GM23338 (cell line): ENCODE results near the gene ZNF268. TPM values are rescaled to one million over a fixed set of nuclear protein-coding genes. Genes with fewer than 3 reads are reported as not detected.

ENCODE experiments used
- ATAC-seq: fragments of 200-7000 bp; cut with Tn5 transposase; 3 replicates; pipeline ENCODE4 v1.9.1; 2020
- DNase-seq: peaks from one replicate; pipeline ENCODE4 v3.0.0-alpha.2; 2015; ENCODE audit warnings: low spot score
- H2AFZ ChIP-seq: fragments of 200-600 bp; sonication (generic); 2 replicates; pipeline ENCODE4 v1.8.0; 2016; ENCODE audit warnings: antibody characterized with exemption, mild to moderate bottlenecking, moderate library complexity
- H3F3A ChIP-seq: fragments of 200-600 bp; sonication (generic); replicated peaks from 2 replicates; pipeline ENCODE4 v1.8.0; 2017; ENCODE audit warnings: antibody characterized with exemption, mixed run types, low read depth
- H3K27ac ChIP-seq: fragments of 200-600 bp; sonication (generic); 2 replicates; pipeline ENCODE4 v1.6.1; 2016; ENCODE audit warnings: low read depth
- H3K27me3 ChIP-seq: fragments of 200-600 bp; sonication (generic); 2 replicates; pipeline ENCODE4 v1.8.0; 2016; ENCODE audit warnings: mild to moderate bottlenecking, mixed run types, moderate library complexity; ENCODE audit not compliant: insufficient read depth
- H3K36me3 ChIP-seq: fragments of 200-600 bp; sonication (generic); 2 replicates; pipeline ENCODE4 v1.8.0; 2016; ENCODE audit warnings: mild to moderate bottlenecking; ENCODE audit not compliant: insufficient read depth
- H3K4me1 ChIP-seq: fragments of 200-600 bp; sonication (generic); 2 replicates; pipeline ENCODE4 v1.8.0; 2016; ENCODE audit warnings: mild to moderate bottlenecking, moderate library complexity; ENCODE audit not compliant: insufficient read depth
- H3K4me2 ChIP-seq: fragments of 200-600 bp; sonication (generic); 2 replicates; pipeline ENCODE4 v1.7.1; 2017; ENCODE audit warnings: mixed run types
- H3K4me3 ChIP-seq: fragments of 200-600 bp; sonication (generic); 2 replicates; pipeline ENCODE4 v1.6.1; 2016; ENCODE audit warnings: mixed run types
- H3K79me2 ChIP-seq: fragments of 200-600 bp; sonication (generic); replicated peaks from 2 replicates; pipeline ENCODE4 v1.8.0; 2017; ENCODE audit warnings: mild to moderate bottlenecking; ENCODE audit not compliant: insufficient read depth
- H3K9me2 ChIP-seq: fragments of 200-600 bp; sonication (generic); 2 replicates; pipeline ENCODE4 v1.8.0; 2017; ENCODE audit not compliant: insufficient read depth
- H4K20me1 ChIP-seq: fragments of 200-600 bp; sonication (generic); replicated peaks from 2 replicates; pipeline ENCODE4 v1.8.0; 2017; ENCODE audit warnings: mild to moderate bottlenecking; ENCODE audit not compliant: insufficient read depth
- H3K27ac Mint-ChIP-seq: 2 replicates; pipeline ENCODE4 v1.8.0; 2020; ENCODE audit warnings: inconsistent platforms, mild to moderate bottlenecking, moderate library complexity, mixed read lengths
- H3K27me3 Mint-ChIP-seq: 3 replicates; pipeline ENCODE4 v1.8.0; 2022; ENCODE audit warnings: low read depth, mild to moderate bottlenecking, moderate library complexity, mixed read lengths, inconsistent platforms; ENCODE audit not compliant: insufficient read depth, poor library complexity
- H3K36me3 Mint-ChIP-seq: 3 replicates; pipeline ENCODE4 v1.8.0; 2021; ENCODE audit warnings: low read depth, mild to moderate bottlenecking, inconsistent platforms, moderate library complexity, mixed read lengths
- H3K4me1 Mint-ChIP-seq: 3 replicates; pipeline ENCODE4 v1.8.0; 2020; ENCODE audit warnings: mild to moderate bottlenecking, inconsistent platforms, mixed read lengths
- H3K4me3 Mint-ChIP-seq: 3 replicates; pipeline ENCODE4 v1.8.0; 2021; ENCODE audit warnings: moderate library complexity, mild to moderate bottlenecking, inconsistent platforms, mixed read lengths
- H3K9me3 Mint-ChIP-seq: 3 replicates; pipeline ENCODE4 v1.8.0; 2020; ENCODE audit warnings: moderate library complexity, mild to moderate bottlenecking, inconsistent platforms, mixed read lengths
- CREB1 ChIP-seq: fragments of 250-450 bp; sonication (Bioruptor Pico); IDR thresholded peaks from 2 replicates; pipeline ENCODE4 v1.5.0; 2020; ENCODE audit warnings: low read depth, mild to moderate bottlenecking, moderate library complexity
- EZH2 ChIP-seq: fragments of 200-600 bp; sonication (generic); IDR thresholded peaks from one replicate; pipeline ENCODE4 v1.8.0; 2017; ENCODE audit warnings: antibody characterized with exemption, mild to moderate bottlenecking, low read depth; ENCODE audit not compliant: unreplicated experiment
- EZH2phosphoT487 ChIP-seq: fragments of 200-600 bp; sonication (generic); IDR thresholded peaks from one replicate; pipeline ENCODE4 v1.8.1; 2018; ENCODE audit warnings: antibody characterized with exemption; ENCODE audit not compliant: unreplicated experiment
- JUNB ChIP-seq: IDR thresholded peaks from one replicate; pipeline ENCODE4 v1.6.1; 2016; ENCODE audit warnings: antibody characterized with exemption; ENCODE audit not compliant: unreplicated experiment
- NANOG ChIP-seq: IDR thresholded peaks from 2 replicates; pipeline ENCODE4 v1.6.1; 2016; ENCODE audit warnings: antibody characterized with exemption, borderline replicate concordance
- POLR2AphosphoS5 ChIP-seq: IDR thresholded peaks from 2 replicates; pipeline ENCODE4 v1.6.1; 2016; ENCODE audit warnings: antibody characterized with exemption, low read depth
- STAT1 ChIP-seq: IDR thresholded peaks from one replicate; pipeline ENCODE4 v1.6.1; 2016; ENCODE audit warnings: antibody characterized with exemption; ENCODE audit not compliant: unreplicated experiment
- ZNF114 ChIP-seq: fragments of 250-450 bp; sonication (Bioruptor Pico); IDR thresholded peaks from 2 replicates; pipeline ENCODE4 v1.5.0; 2020; ENCODE audit warnings: mild to moderate bottlenecking, moderate library complexity
- ZNF331 ChIP-seq: fragments of 250-450 bp; sonication (Bioruptor Pico); IDR thresholded peaks from 2 replicates; pipeline ENCODE4 v1.5.0; 2020; ENCODE audit warnings: low read depth, mild to moderate bottlenecking, moderate library complexity
- long read RNA-seq: library from polyadenylated mRNA; unstranded; transcript quantifications from one replicate; pipeline ENCODE4 v2.0.0, GENCODE V29; 2020; ENCODE audit not compliant: unreplicated experiment
- polyA plus RNA-seq: library from polyadenylated mRNA; unstranded; fragments of >200 nt; fragmentation: Nextera tagmentation; extraction: Ambion mirVana; gene quantifications from 2 replicates; pipeline ENCODE4 v1.2.1, GENCODE V29; 2016
- total RNA-seq: library from RNA; depleted of rRNA; stranded (reverse); fragments of >200 nt; shearing (Covaris generic); gene quantifications from 2 replicates; pipeline ENCODE4 v1.2.3, GENCODE V29; 2014; rRNA removed
- TF ChIP-seq, protein P1 (sequence below), 2 experiments: fragments of 200-600 bp in 1 of 2; sonication (generic) in 1 of 2; conservative IDR thresholded peaks; 2 replicates each; pipeline versions ENCODE4 v1.5.1 to v1.6.1; 2016 to 2017; ENCODE audit warnings: antibody characterized with exemption in 2 of 2, low read depth in 2 of 2, mild to moderate bottlenecking in 2 of 2, moderate library complexity in 1 of 2
- TF ChIP-seq, protein P2 (sequence below): IDR thresholded peaks from one replicate; pipeline ENCODE4 v1.6.1; 2018; ENCODE audit warnings: antibody characterized with exemption; ENCODE audit not compliant: unreplicated experiment
- TF ChIP-seq, protein P3 (sequence below): IDR thresholded peaks from 2 replicates; pipeline ENCODE4 v1.6.1; 2016; ENCODE audit warnings: antibody characterized with exemption
- TF ChIP-seq, protein P4 (sequence below): fragments of 250-450 bp; sonication (Bioruptor Pico); IDR thresholded peaks from 2 replicates; pipeline ENCODE4 v1.5.0; 2020; ENCODE audit warnings: mild to moderate bottlenecking, moderate library complexity

The ZNF268 gene
- total RNA-seq (17.5 and 25.2 TPM in 2 replicates), polyA plus RNA-seq (11.2 and 15.1 TPM in 2 replicates)
- long read RNA-seq, full-length matches to known transcripts = 7 of 9 reads
- long read RNA-seq, partial matches to known transcripts = 0 of 9 reads
- long read RNA-seq, other reads (novel, unspliced or antisense) = 2 of 9 reads

DNA sequence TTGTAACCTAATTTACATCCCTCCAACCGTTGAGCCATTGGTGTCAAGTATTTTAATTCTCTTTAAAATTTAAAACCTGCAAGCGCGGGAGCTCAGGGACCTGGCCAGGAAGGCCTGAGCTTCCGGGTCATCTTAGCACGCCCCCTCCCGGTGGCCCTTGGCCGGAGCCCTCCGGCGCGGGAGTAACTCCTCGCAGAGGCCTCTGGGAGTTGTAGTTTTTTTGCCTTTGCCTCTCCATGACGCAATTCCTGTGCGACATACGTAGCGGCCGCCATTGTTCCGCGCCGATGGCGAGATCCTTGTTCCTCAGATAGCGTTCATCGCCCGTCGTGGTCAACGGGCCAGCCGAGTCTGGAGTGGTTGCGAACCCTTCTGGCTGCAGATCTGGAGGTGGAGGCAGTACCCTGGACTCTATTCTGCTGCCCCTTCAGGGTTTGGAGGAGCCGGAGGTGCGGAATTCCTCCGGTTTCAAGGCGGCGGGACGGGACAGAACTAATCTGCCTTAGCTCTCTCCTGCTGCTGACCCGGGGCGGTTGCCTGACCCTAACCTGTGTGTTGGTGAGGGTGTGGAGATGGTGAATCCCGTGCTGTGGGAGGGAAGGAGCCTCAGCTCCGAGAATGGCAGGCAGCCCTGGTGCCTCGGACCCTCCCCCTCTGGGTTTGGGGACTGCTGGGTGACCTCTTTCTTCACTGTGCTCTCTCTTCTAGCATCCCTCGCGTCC, at the start of gene ZNF268:
Gene ZNF268, plus strand, starts transcription at position 258 of the 722 bp plus-strand sequence. CDS start 503 bp downstream, outside the sequence.
- Histone ChIP-seq H3K4me3 (peak within 1 kb of the TSS; percentile 92), H3K36me3 (peaks cover 19% of the 10 kb centered on the region; the same call in 1 of the 2 replicates), H3K79me2 (peaks cover 21% of the 10 kb centered on the region), H3K27ac (peak within 1 kb of the TSS; percentile 83; the same call in 1 of the 2 replicates), H3K4me1 (no peaks in the 10 kb centered on the region), H2AFZ (peak within 1 kb of the TSS; percentile 96), H3K27me3 (no peaks in the 10 kb centered on the region), H4K20me1 (no peaks in the 10 kb centered on the region), H3K4me2 (peak within 1 kb of the TSS; percentile 89), H3K9me2 (peaks cover 15% of the 10 kb centered on the region; the same call in 1 of the 2 replicates), H3F3A (no peaks in the 10 kb centered on the region)
- Mint-ChIP-seq H3K27ac (peak within 1 kb of the TSS; percentile 96), H3K36me3 (peaks cover 77% of the 10 kb centered on the region), H3K4me3 (peak within 1 kb of the TSS; percentile 98), H3K27me3 (peaks cover 18% of the 10 kb centered on the region), H3K4me1 (peaks cover 5% of the 10 kb centered on the region; the same call in 1 of the 3 replicates), H3K9me3 (peaks cover 100% of the 10 kb centered on the region)
- peak; percentile 98 for DNase-seq
- TF ChIP-seq, protein P1, sequence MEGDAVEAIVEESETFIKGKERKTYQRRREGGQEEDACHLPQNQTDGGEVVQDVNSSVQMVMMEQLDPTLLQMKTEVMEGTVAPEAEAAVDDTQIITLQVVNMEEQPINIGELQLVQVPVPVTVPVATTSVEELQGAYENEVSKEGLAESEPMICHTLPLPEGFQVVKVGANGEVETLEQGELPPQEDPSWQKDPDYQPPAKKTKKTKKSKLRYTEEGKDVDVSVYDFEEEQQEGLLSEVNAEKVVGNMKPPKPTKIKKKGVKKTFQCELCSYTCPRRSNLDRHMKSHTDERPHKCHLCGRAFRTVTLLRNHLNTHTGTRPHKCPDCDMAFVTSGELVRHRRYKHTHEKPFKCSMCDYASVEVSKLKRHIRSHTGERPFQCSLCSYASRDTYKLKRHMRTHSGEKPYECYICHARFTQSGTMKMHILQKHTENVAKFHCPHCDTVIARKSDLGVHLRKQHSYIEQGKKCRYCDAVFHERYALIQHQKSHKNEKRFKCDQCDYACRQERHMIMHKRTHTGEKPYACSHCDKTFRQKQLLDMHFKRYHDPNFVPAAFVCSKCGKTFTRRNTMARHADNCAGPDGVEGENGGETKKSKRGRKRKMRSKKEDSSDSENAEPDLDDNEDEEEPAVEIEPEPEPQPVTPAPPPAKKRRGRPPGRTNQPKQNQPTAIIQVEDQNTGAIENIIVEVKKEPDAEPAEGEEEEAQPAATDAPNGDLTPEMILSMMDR (conservative IDR thresholded peaks at IDR 0.05; ENCODE audit: low read depth in 2 of 2) = peak; percentile 82 to 83
- TF ChIP-seq STAT1 = no peak
- no peak for TF ChIP-seq EZH2
- TF ChIP-seq EZH2phosphoT487 = no peak
- no peak for TF ChIP-seq JUNB
- no peak for TF ChIP-seq NANOG
- TF ChIP-seq CREB1 (CRISPR knock-in tag) = peak; percentile 99
- TF ChIP-seq, protein P2, sequence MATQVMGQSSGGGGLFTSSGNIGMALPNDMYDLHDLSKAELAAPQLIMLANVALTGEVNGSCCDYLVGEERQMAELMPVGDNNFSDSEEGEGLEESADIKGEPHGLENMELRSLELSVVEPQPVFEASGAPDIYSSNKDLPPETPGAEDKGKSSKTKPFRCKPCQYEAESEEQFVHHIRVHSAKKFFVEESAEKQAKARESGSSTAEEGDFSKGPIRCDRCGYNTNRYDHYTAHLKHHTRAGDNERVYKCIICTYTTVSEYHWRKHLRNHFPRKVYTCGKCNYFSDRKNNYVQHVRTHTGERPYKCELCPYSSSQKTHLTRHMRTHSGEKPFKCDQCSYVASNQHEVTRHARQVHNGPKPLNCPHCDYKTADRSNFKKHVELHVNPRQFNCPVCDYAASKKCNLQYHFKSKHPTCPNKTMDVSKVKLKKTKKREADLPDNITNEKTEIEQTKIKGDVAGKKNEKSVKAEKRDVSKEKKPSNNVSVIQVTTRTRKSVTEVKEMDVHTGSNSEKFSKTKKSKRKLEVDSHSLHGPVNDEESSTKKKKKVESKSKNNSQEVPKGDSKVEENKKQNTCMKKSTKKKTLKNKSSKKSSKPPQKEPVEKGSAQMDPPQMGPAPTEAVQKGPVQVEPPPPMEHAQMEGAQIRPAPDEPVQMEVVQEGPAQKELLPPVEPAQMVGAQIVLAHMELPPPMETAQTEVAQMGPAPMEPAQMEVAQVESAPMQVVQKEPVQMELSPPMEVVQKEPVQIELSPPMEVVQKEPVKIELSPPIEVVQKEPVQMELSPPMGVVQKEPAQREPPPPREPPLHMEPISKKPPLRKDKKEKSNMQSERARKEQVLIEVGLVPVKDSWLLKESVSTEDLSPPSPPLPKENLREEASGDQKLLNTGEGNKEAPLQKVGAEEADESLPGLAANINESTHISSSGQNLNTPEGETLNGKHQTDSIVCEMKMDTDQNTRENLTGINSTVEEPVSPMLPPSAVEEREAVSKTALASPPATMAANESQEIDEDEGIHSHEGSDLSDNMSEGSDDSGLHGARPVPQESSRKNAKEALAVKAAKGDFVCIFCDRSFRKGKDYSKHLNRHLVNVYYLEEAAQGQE = no peak
- no peak for TF ChIP-seq ZNF331 (CRISPR knock-in tag)
- TF ChIP-seq, protein P3, sequence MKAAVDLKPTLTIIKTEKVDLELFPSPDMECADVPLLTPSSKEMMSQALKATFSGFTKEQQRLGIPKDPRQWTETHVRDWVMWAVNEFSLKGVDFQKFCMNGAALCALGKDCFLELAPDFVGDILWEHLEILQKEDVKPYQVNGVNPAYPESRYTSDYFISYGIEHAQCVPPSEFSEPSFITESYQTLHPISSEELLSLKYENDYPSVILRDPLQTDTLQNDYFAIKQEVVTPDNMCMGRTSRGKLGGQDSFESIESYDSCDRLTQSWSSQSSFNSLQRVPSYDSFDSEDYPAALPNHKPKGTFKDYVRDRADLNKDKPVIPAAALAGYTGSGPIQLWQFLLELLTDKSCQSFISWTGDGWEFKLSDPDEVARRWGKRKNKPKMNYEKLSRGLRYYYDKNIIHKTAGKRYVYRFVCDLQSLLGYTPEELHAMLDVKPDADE = peak; percentile 98
- TF ChIP-seq POLR2AphosphoS5 = peak; percentile 92
- TF ChIP-seq, protein P4, sequence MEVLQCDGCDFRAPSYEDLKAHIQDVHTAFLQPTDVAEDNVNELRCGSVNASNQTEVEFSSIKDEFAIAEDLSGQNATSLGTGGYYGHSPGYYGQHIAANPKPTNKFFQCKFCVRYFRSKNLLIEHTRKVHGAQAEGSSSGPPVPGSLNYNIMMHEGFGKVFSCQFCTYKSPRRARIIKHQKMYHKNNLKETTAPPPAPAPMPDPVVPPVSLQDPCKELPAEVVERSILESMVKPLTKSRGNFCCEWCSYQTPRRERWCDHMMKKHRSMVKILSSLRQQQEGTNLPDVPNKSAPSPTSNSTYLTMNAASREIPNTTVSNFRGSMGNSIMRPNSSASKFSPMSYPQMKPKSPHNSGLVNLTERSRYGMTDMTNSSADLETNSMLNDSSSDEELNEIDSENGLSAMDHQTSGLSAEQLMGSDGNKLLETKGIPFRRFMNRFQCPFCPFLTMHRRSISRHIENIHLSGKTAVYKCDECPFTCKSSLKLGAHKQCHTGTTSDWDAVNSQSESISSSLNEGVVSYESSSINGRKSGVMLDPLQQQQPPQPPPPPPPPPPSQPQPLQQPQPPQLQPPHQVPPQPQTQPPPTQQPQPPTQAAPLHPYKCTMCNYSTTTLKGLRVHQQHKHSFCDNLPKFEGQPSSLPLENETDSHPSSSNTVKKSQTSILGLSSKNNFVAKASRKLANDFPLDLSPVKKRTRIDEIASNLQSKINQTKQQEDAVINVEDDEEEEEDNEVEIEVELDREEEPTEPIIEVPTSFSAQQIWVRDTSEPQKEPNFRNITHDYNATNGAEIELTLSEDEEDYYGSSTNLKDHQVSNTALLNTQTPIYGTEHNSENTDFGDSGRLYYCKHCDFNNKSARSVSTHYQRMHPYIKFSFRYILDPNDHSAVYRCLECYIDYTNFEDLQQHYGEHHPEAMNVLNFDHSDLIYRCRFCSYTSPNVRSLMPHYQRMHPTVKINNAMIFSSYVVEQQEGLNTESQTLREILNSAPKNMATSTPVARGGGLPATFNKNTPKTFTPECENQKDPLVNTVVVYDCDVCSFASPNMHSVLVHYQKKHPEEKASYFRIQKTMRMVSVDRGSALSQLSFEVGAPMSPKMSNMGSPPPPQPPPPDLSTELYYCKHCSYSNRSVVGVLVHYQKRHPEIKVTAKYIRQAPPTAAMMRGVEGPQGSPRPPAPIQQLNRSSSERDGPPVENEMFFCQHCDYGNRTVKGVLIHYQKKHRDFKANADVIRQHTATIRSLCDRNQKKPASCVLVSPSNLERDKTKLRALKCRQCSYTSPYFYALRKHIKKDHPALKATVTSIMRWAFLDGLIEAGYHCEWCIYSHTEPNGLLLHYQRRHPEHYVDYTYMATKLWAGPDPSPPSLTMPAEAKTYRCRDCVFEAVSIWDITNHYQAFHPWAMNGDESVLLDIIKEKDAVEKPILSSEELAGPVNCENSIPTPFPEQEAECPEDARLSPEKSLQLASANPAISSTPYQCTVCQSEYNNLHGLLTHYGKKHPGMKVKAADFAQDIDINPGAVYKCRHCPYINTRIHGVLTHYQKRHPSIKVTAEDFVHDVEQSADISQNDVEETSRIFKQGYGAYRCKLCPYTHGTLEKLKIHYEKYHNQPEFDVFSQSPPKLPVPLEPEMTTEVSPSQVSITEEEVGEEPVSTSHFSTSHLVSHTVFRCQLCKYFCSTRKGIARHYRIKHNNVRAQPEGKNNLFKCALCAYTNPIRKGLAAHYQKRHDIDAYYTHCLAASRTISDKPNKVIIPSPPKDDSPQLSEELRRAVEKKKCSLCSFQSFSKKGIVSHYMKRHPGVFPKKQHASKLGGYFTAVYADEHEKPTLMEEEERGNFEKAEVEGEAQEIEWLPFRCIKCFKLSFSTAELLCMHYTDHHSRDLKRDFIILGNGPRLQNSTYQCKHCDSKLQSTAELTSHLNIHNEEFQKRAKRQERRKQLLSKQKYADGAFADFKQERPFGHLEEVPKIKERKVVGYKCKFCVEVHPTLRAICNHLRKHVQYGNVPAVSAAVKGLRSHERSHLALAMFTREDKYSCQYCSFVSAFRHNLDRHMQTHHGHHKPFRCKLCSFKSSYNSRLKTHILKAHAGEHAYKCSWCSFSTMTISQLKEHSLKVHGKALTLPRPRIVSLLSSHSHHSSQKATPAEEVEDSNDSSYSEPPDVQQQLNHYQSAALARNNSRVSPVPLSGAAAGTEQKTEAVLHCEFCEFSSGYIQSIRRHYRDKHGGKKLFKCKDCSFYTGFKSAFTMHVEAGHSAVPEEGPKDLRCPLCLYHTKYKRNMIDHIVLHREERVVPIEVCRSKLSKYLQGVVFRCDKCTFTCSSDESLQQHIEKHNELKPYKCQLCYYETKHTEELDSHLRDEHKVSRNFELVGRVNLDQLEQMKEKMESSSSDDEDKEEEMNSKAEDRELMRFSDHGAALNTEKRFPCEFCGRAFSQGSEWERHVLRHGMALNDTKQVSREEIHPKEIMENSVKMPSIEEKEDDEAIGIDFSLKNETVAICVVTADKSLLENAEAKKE = no peak
- TF ChIP-seq ZNF114 (CRISPR knock-in tag) = no peak
- ATAC-seq = peak; percentile 99
